BLaER1 (cell line): ENCODE measurements around the gene MARCHF6.

Source experiments
- H3K27ac ChIP-seq: shearing (Covaris generic); formaldehyde crosslinking; 2 replicates; pipeline ENCODE4 v1.8.1; 2022
- H3K27me3 ChIP-seq: shearing (Covaris generic); formaldehyde crosslinking; 2 replicates; pipeline ENCODE4 v1.8.1; 2022
- H3K36me3 ChIP-seq: shearing (Covaris generic); formaldehyde crosslinking; 2 replicates; pipeline ENCODE4 v1.8.1; 2022
- H3K4me1 ChIP-seq: shearing (Covaris generic); formaldehyde crosslinking; 2 replicates; pipeline ENCODE4 v1.8.1; 2022
- H3K4me2 ChIP-seq: shearing (Covaris generic); formaldehyde crosslinking; 2 replicates; pipeline ENCODE4 v1.8.1; 2022
- H3K4me3 ChIP-seq: shearing (Covaris generic); formaldehyde crosslinking; 2 replicates; pipeline ENCODE4 v1.8.1; 2022
- H3K9ac ChIP-seq: shearing (Covaris generic); formaldehyde crosslinking; 2 replicates; pipeline ENCODE4 v1.8.1; 2022
- H3K9me3 ChIP-seq: shearing (Covaris generic); formaldehyde crosslinking; 2 replicates; pipeline ENCODE4 v1.8.1; 2022
- H4K20me1 ChIP-seq: shearing (Covaris generic); formaldehyde crosslinking; 2 replicates; pipeline ENCODE4 v1.8.1; 2022
- Cebpa-rat ChIP-seq: shearing (Covaris generic); IDR thresholded peaks from 2 replicates; pipeline ENCODE4 v1.8.1; 2022

Gene MARCHF6

DNA sequence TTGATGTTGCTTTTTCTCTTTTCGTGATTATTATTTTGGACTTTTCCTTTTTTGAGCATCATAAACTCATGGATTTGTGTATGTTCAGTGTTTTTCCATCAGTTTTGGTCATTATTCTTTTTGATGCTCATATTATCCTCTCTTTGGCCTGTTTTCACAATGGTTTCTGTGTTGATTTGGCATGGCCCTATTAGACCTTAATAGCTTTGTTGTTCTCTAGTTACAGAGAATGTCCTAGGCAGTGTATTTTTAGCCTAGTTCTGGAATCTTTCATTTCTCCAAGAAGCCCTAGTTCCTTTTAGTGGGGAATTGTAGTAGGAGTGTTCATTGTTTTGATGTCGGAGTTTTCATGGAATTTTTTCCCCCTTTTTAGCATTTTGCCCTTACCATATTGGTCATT is 46.9 kb downstream of the MARCHF6 start:
- H3K27me3 ChIP-seq = no peaks in the 10 kb centered on the region
- no peak for TF ChIP-seq Cebpa-rat
- H3K9me3 ChIP-seq = no peaks in the 10 kb centered on the region
- peaks cover 33% of the 10 kb centered on the region for H4K20me1 ChIP-seq
- H3K9ac ChIP-seq = no peak overlapping the region
- no peak overlapping the region for H3K4me3 ChIP-seq
- H3K4me1 ChIP-seq = no peaks in the 10 kb centered on the region
- H3K36me3 ChIP-seq = peaks cover 93% of the 10 kb centered on the region
- H3K27ac ChIP-seq = no peak overlapping the region
- no peak overlapping the region for H3K4me2 ChIP-seq

DNA sequence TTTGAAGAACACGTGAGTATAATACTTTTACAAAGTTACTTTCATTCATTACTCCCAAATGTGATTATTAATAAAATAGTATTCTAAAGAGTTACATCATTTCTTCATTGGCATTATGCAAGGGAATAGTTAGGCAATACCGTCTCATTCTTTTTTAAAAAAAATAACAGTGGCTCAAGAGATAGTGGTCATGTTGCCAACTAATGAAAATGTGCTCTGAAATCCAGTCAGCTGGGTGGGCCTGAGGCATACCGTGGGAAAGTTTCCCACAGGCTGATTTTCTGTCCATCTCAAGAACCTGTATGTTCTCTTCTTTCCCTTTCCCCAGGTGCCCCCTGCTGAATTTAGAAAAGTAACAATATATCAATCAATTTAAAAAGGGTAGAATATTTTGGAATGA is 47.3 kb downstream of the MARCHF6 start:
- TF ChIP-seq Cebpa-rat = no peak
- Histone ChIP-seq H3K27me3 (no peaks in the 10 kb centered on the region), H3K4me1 (no peaks in the 10 kb centered on the region), H3K36me3 (peaks cover 93% of the 10 kb centered on the region), H3K4me3 (no peak overlapping the region), H3K4me2 (no peak overlapping the region), H3K9ac (no peak overlapping the region), H3K27ac (no peak overlapping the region), H3K9me3 (no peaks in the 10 kb centered on the region), H4K20me1 (peaks cover 33% of the 10 kb centered on the region)

DNA sequence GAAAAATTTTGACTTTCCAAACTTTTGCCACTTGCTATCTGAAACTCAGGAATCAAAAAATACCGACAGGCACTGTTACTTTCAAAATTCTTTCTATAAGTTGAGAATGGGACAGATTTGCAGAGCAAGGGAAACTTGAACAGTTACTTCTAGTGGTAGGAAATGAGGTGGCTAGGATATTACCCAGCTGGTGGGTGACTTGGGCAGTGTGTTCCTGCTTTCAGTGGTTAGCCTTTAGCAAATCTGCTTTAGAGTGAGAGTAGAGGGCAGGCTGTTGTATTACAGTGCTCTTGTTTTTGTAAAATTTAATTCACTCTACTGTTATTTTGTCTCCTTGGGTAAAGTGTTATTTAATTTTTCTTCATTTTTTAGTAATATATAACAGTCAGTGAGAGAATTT is 48.0 kb downstream of the MARCHF6 start:
- H3K9ac ChIP-seq = no peak overlapping the region

More for the DNA sequence above, 48.0 kb downstream of the MARCHF6 start:
- TF ChIP-seq Cebpa-rat = no peak
- Histone ChIP-seq H4K20me1 (peaks cover 33% of the 10 kb centered on the region), H3K4me1 (no peaks in the 10 kb centered on the region), H3K4me2 (no peak overlapping the region), H3K9me3 (no peaks in the 10 kb centered on the region), H3K36me3 (peaks cover 93% of the 10 kb centered on the region), H3K27ac (no peak overlapping the region), H3K4me3 (no peak overlapping the region), H3K27me3 (no peaks in the 10 kb centered on the region)
